Duodenal mucosa (tissue), 2 donors: ENCODE data around the gene LRRC17.

Source experiments
- H3K27ac ChIP-seq: one replicate; pipeline ENCODE4 v1.7.0; 2013; ENCODE audit warnings: low read depth, low read length
- H3K27me3 ChIP-seq, 2 donors: one replicate each; pipeline ENCODE4 v1.7.0; 2013; ENCODE audit warnings: low read length in 2 of 2, control low read depth in 1 of 2; ENCODE audit not compliant: insufficient read depth in 2 of 2, control insufficient read depth in 1 of 2
- H3K36me3 ChIP-seq, 2 donors: one replicate each; pipeline ENCODE4 v1.7.0; 2013; ENCODE audit warnings: low read length in 2 of 2, control low read depth in 1 of 2; ENCODE audit not compliant: insufficient read depth in 2 of 2, control insufficient read depth in 1 of 2
- H3K4me1 ChIP-seq, 2 donors: one replicate each; pipeline ENCODE4 v1.7.0; 2013; ENCODE audit warnings: low read length in 2 of 2, control low read depth in 1 of 2; ENCODE audit not compliant: insufficient read depth in 2 of 2, control insufficient read depth in 1 of 2
- H3K4me3 ChIP-seq, 2 donors: one replicate each; pipeline ENCODE4 v1.7.0; 2013; ENCODE audit warnings: low read length in 2 of 2, low read depth in 1 of 2
- H3K9ac ChIP-seq, 2 donors: one replicate each; pipeline ENCODE4 v1.7.0; 2013; ENCODE audit warnings: low read length in 2 of 2, low read depth in 1 of 2
- H3K9me3 ChIP-seq, 2 donors: one replicate each; pipeline ENCODE4 v1.7.0; 2013; ENCODE audit warnings: low read length in 2 of 2, control low read depth in 1 of 2; ENCODE audit not compliant: control insufficient read depth in 1 of 2

The LRRC17 gene

GRCh38 chr7:102981451-102981850, 68.7 kb downstream of the LRRC17 start:
- H3K4me1 ChIP-seq = peaks cover 0 to 4% of the 10 kb centered on the region in 2 donors
- H3K4me3 ChIP-seq = no peak overlapping the region
- no peak overlapping the region for H3K9ac ChIP-seq
- H3K27me3 ChIP-seq = no peaks in the 10 kb centered on the region
- no peaks in the 10 kb centered on the region for H3K9me3 ChIP-seq
- H3K36me3 ChIP-seq = no peaks in the 10 kb centered on the region
- H3K27ac ChIP-seq = no peak overlapping the region

DNA sequence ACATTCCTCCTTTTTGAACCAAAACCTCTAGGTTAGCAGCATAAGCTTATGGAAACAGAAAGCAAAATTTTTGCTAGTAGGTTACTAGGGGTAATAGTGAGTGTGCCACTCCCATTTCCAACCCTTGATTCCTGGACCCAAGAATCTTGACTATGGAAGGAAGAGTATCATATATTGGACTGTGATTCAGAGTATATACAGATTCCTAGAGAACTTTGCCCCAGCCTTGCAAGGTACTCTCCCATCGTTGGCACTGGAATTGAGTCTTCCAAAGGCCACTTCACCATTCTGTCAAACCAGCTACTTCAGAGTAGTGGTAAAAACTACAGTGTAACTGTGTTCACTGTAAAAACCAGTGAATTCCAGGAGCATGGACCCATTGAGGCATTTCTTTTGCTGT, 69.4 kb downstream of the LRRC17 start:
- H3K4me1 ChIP-seq = peaks cover 0 to 4% of the 10 kb centered on the region in 2 donors
- H3K4me3 ChIP-seq = no peak overlapping the region
- H3K9me3 ChIP-seq = no peaks in the 10 kb centered on the region
- H3K27ac ChIP-seq = no peak overlapping the region
- no peak overlapping the region for H3K9ac ChIP-seq
- H3K27me3 ChIP-seq = no peaks in the 10 kb centered on the region
- no peaks in the 10 kb centered on the region for H3K36me3 ChIP-seq

DNA sequence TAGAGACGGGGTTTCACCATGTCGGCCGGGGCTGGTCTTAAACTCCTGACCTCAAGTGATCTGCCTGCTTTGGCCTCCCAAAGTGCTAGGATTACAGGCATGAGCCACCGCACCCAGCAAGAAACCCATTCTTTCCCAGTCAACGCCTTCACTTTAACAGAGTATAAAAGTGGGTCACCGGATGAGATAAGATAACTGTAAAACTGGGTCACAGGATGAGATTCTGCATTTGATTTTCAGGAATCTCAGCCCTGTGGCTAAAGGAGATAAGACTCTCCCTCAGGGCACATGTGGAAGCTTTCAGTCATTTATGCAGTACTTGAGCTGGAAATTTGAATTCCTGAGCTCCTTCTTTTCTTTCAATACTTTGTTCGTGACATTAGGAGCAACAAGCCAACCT, 70.8 kb downstream of the LRRC17 start:
- H3K9ac ChIP-seq = no peak overlapping the region
- H3K4me3 ChIP-seq = no peak overlapping the region
- no peaks in the 10 kb centered on the region for H3K36me3 ChIP-seq
- no peaks in the 10 kb centered on the region for H3K9me3 ChIP-seq
- H3K27me3 ChIP-seq = no peaks in the 10 kb centered on the region
- H3K27ac ChIP-seq = no peak overlapping the region
- peaks cover 0 to 1% of the 10 kb centered on the region in 2 donors for H3K4me1 ChIP-seq

GRCh38 chr7:102985176-102985783, 72.5 kb downstream of the LRRC17 start:
- H3K36me3 ChIP-seq = no peaks in the 10 kb centered on the region
- no peaks in the 10 kb centered on the region for H3K4me1 ChIP-seq
- no peak overlapping the region for H3K9ac ChIP-seq
- no peak overlapping the region for H3K4me3 ChIP-seq
- no peaks in the 10 kb centered on the region for H3K9me3 ChIP-seq
- no peaks in the 10 kb centered on the region for H3K27me3 ChIP-seq
- no peak overlapping the region for H3K27ac ChIP-seq

GRCh38 chr7:102988088-102988487, 75.3 kb downstream of the LRRC17 start:
- Histone ChIP-seq H3K9ac (no peak overlapping the region), H3K27ac (no peak overlapping the region), H3K4me3 (no peak overlapping the region), H3K4me1 (peaks cover 13 to 26% of the 10 kb centered on the region in 2 donors), H3K36me3 (no peaks in the 10 kb centered on the region), H3K27me3 (no peaks in the 10 kb centered on the region), H3K9me3 (no peaks in the 10 kb centered on the region)

DNA sequence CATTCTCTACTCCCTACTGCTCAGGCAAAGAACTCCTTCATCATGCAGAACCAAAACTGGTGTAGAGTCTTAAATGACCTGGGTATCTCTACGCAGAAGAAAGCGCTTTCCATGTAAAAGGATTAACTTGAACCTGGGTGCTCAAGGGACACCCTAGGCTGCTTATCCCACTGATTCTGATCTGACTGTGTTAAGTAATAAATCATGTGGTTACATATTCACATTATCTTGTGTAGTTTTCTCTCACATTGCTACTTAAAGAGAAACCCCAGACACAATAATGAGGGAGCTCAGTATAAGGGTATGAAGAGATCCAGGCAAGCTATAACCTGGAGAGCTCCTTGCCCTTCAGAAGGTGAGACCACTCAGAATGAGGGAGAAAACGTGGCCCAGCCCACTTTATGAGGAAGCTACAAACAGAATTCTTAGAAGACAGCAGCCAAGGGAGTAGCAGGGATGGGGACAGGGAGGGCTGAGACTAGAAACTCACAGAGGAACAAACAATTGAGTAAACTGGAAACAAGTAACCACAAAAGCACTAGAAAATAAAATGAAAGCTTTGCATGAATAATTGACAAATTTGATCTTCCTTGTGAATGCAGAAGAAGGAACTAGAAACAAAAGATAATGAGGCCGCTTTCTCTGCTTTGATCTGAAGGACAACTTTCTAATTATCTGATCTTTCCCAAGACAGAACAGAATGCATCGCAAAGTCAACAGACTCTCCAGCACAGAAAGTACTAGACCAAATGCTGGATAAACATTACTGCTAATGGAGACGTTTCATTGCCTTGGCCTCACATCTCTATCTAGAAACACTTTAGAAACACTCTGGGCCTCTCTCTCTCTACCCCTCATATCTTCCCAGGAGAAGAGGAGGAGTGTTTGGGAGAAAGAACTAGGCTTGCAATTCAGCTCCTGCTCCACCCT, 76.1 kb downstream of the LRRC17 start:
- no peak overlapping the region for H3K4me3 ChIP-seq
- H3K4me1 ChIP-seq = peaks cover 13 to 31% of the 10 kb centered on the region in 2 donors
- no peaks in the 10 kb centered on the region for H3K36me3 ChIP-seq
- no peaks in the 10 kb centered on the region for H3K9me3 ChIP-seq
- no peak overlapping the region for H3K9ac ChIP-seq
- no peaks in the 10 kb centered on the region for H3K27me3 ChIP-seq
- no peak overlapping the region for H3K27ac ChIP-seq

- H3K9me3 ChIP-seq = no peaks in the 10 kb centered on the region
- peaks cover 13 to 31% of the 10 kb centered on the region in 2 donors for H3K4me1 ChIP-seq
- no peak overlapping the region for H3K4me3 ChIP-seq
- H3K27ac ChIP-seq = no peak overlapping the region
- no peaks in the 10 kb centered on the region for H3K27me3 ChIP-seq
- H3K36me3 ChIP-seq = no peaks in the 10 kb centered on the region
- no peak overlapping the region for H3K9ac ChIP-seq
These were observed 77.8 kb downstream of the LRRC17 start for GRCh38 chr7:102990642-102991041.

DNA sequence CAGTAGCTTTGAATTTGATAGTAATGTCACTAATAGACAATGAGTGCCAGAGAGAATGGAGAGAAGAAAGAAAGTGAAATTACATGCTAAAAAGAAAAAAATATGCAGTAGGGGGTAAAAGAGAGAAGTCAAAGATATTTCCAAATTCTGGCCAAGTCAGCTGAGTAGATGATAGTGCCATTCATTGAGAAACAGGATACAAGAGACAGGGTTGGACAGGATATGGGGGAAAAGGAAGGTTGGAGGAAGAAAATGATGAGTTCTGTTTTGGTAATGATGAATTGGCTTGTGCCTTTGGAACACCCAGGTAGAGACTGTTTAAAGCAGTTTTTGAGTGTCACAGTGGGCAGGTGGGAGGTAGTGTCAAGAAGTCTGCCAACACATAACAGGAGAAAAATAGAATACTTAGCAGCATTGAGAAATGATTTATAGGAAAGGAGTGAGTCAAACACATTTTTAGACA, 78.3 kb downstream of the LRRC17 start:
- Histone ChIP-seq H3K4me1 (peaks cover 13 to 31% of the 10 kb centered on the region in 2 donors), H3K9me3 (no peaks in the 10 kb centered on the region), H3K9ac (no peak overlapping the region), H3K4me3 (no peak overlapping the region), H3K27ac (no peak overlapping the region), H3K36me3 (no peaks in the 10 kb centered on the region), H3K27me3 (no peaks in the 10 kb centered on the region)

DNA sequence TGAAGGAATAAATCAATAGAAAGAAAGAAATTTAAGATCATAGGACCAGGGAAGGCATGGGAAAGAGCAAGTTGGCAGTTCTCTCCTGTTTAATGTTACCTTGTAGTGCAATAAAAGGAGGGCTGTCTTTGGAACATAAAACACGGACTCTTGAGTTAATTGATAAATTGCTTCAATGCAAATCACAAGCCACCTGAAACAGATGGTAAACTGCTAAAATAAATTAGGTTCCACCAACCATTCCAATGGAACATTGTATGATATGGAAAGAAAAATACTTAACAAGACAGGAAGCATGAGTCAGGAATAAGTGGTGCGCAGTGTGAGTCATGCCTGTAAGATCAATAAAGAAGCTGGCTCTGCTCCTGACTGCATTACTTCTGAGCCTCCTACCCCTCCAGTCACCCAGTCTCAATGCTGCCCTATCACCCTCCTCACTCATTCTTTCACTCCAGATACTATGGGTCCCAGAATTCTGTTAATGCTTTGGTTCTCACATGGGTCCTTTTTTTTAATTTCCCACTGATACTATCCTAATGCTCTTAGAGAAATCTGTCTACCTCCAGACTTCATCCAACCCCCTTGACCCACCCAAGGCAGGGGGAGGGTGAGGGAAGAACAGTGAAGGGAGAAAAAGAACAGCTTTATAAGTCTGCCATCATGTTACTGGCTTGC, 78.9 kb downstream of the LRRC17 start:
- H3K36me3 ChIP-seq = no peaks in the 10 kb centered on the region
- H3K27me3 ChIP-seq = no peaks in the 10 kb centered on the region
- H3K4me3 ChIP-seq = no peak overlapping the region
- H3K9me3 ChIP-seq = no peaks in the 10 kb centered on the region
- no peak overlapping the region for H3K9ac ChIP-seq
- no peak overlapping the region for H3K27ac ChIP-seq
- peaks cover 13 to 31% of the 10 kb centered on the region in 2 donors for H3K4me1 ChIP-seq

GRCh38 chr7:102992509-102992937, 79.7 kb downstream of the LRRC17 start:
- Histone ChIP-seq H3K36me3 (no peaks in the 10 kb centered on the region), H3K27me3 (no peaks in the 10 kb centered on the region), H3K4me1 (peaks cover 13 to 31% of the 10 kb centered on the region in 2 donors), H3K9me3 (no peaks in the 10 kb centered on the region), H3K9ac (no peak overlapping the region), H3K27ac (no peak overlapping the region), H3K4me3 (no peak overlapping the region)
